ENCODE measurements around the gene PPP1R1C.

GRCh38 chr2:182144041-182144775, 158.6 kb downstream of the PPP1R1C start:
- TF ChIP-seq CTCF (IDR thresholded peaks at IDR 0.05) (no peak), POLR2A (IDR thresholded peaks at IDR 0.05) (no peak)
